Ascending aorta (tissue), 2 donors: ENCODE results near the gene C11orf68. TPM values are rescaled to one million over a fixed set of nuclear protein-coding genes. Genes with fewer than 3 reads are reported as not detected.
A peak's percentile ranks its signal among the peaks of the same experiment; 100 is the strongest.

Experiments used
- DNase-seq, 2 donors: peaks; one replicate each; pipeline ENCODE4 v3.0.0-alpha.2; 2019; ENCODE audit warnings: low spot score in 2 of 2
- H3K27ac ChIP-seq, 2 donors: fragments of 200-600 bp; sonication (generic); one replicate each; pipeline ENCODE4 v1.5.1; 2016 to 2017; ENCODE audit warnings: mild to moderate bottlenecking in 1 of 2
- H3K27me3 ChIP-seq: fragments of 200-600 bp; sonication (generic); one replicate; pipeline ENCODE4 v1.5.1; 2017
- H3K36me3 ChIP-seq, 2 donors: fragments of 200-600 bp; sonication (generic); one replicate each; pipeline ENCODE4 v1.5.1; 2016
- H3K4me1 ChIP-seq, 2 donors: fragments of 200-600 bp; sonication (generic); one replicate each; pipeline ENCODE4 v1.5.1; 2016 to 2017; ENCODE audit warnings: mild to moderate bottlenecking in 1 of 2
- H3K4me3 ChIP-seq, 2 donors: fragments of 200-600 bp; sonication (generic); one replicate each; pipeline ENCODE4 v1.5.1; 2016 to 2017; ENCODE audit warnings: mild to moderate bottlenecking in 1 of 2
- H3K9me3 ChIP-seq, 2 donors: fragments of 200-600 bp; sonication (generic); one replicate each; pipeline ENCODE4 v1.5.1; 2016
- CTCF ChIP-seq, 3 experiments: fragments of 200-600 bp in 2 of 3; fragments of 450-650 bp in 1 of 3; sonication (generic) in 2 of 3; IDR thresholded peaks; one replicate each; pipeline ENCODE4 v1.5.1; 2016 to 2019; ENCODE audit warnings: antibody characterized with exemption in 3 of 3, mild to moderate bottlenecking in 1 of 3, moderate library complexity in 1 of 3
- intact Hi-C: fragments of 100-400 bp; cut with DNase I; formaldehyde crosslinking; loops from one replicate; pipeline ENCODE4 v1.15.1; 2023
- total RNA-seq: library from RNA; depleted of rRNA; stranded (reverse); fragments of >200 nt; gene quantifications from one replicate; pipeline ENCODE4 v1.1.0, GENCODE V29; 2016

C11orf68 gene
- total RNA-seq, 1 donor from 2014 or later, result 25.3 TPM

- Histone ChIP-seq H3K27ac (peak within 1 kb of the TSS; percentile 86 to 96), H3K4me1 (peaks cover 15 to 23% of the 10 kb centered on the region in 2 donors), H3K36me3 (peaks cover 24 to 29% of the 10 kb centered on the region in 2 donors), H3K9me3 (no peaks in the 10 kb centered on the region), H3K27me3 (no peaks in the 10 kb centered on the region), H3K4me3 (peak within 1 kb of the TSS; percentile 89 to 100)
- TF ChIP-seq CTCF (IDR thresholded peaks at IDR 0.05), result peak in 1 of 3 experiments; percentile 13
- peak; percentile 86 to 99 for DNase-seq
- intact Hi-C loops, result loop anchor here (1.0 kb wide), 5 partner anchors 28 to 77 kb away; partner anchors contain the start of genes BANF1, C11orf68, DRAP1 and EIF1AD
Measured at GRCh38 chr11:65961267-65962140, 42.6 kb upstream of the C11orf68 start, which contains the start of gene SART1. SART1 (plus strand) TSS chr11:65961734; CDS start chr11:65961781, 47 bp downstream.

- Histone ChIP-seq H3K27me3 (no peaks in the 10 kb centered on the region), H3K27ac (peak overlapping the region; percentile 86 to 96), H3K36me3 (peaks cover 17 to 22% of the 10 kb centered on the region in 2 donors), H3K4me1 (peaks cover 15 to 23% of the 10 kb centered on the region in 2 donors), H3K4me3 (peak overlapping the region; percentile 89 to 100), H3K9me3 (no peaks in the 10 kb centered on the region)
- no peak for TF ChIP-seq CTCF (IDR thresholded peaks at IDR 0.05)
- intact Hi-C loops, result loop anchor here (1.0 kb wide), 4 partner anchors 28 to 77 kb away; partner anchors contain the start of genes BANF1, C11orf68, DRAP1 and EIF1AD
- DNase-seq, result no peak
Measured at GRCh38 chr11:65960824-65961266, 42.0 kb upstream of the C11orf68 start.

GRCh38 chr11:65958774-65959420 lies 40.0 kb upstream of the C11orf68 start:
- no peaks in the 10 kb centered on the region for H3K27me3 ChIP-seq
- H3K4me3 ChIP-seq, result no peak overlapping the region
- H3K36me3 ChIP-seq, result peaks cover 0 to 2% of the 10 kb centered on the region in 2 donors
- no peak overlapping the region for H3K27ac ChIP-seq
- H3K4me1 ChIP-seq, result peaks cover 15 to 22% of the 10 kb centered on the region in 2 donors
- DNase-seq, result no peak
- H3K9me3 ChIP-seq, result no peaks in the 10 kb centered on the region
- intact Hi-C loops, result no loop called here
- no peak for TF ChIP-seq CTCF (IDR thresholded peaks at IDR 0.05)

GRCh38 chr11:65958291-65958690 lies 39.4 kb upstream of the C11orf68 start:
- intact Hi-C loops, result no loop called here
- DNase-seq, result no peak
- no peak for TF ChIP-seq CTCF (IDR thresholded peaks at IDR 0.05)
- Histone ChIP-seq H3K4me3 (no peak overlapping the region), H3K36me3 (no peaks in the 10 kb centered on the region), H3K27ac (no peak overlapping the region), H3K4me1 (peaks cover 11 to 16% of the 10 kb centered on the region in 2 donors), H3K9me3 (no peaks in the 10 kb centered on the region), H3K27me3 (no peaks in the 10 kb centered on the region)

GRCh38 chr11:65954771-65955170 lies 35.9 kb upstream of the C11orf68 start:
- H3K27ac ChIP-seq, result no peak overlapping the region
- H3K4me1 ChIP-seq, result no peaks in the 10 kb centered on the region
- H3K27me3 ChIP-seq, result no peaks in the 10 kb centered on the region
- H3K4me3 ChIP-seq, result no peak overlapping the region
- intact Hi-C loops, result no loop called here
- H3K9me3 ChIP-seq, result no peaks in the 10 kb centered on the region
- no peaks in the 10 kb centered on the region for H3K36me3 ChIP-seq
- no peak for TF ChIP-seq CTCF (IDR thresholded peaks at IDR 0.05)
- no peak for DNase-seq
